ENCODE measurements around the gene SACS.

The SACS gene

GRCh38 chr13:23466144-23467002 lies 32.9 kb upstream of the SACS start:
- DNase-seq (ENCODE audit: low spot score), result peak; percentile 87
- TF ChIP-seq CTCF (IDR thresholded peaks at IDR 0.05; ENCODE audit: extremely low read depth, insufficient read depth, missing control alignments), result peak; percentile 74
- in situ Hi-C loops (cut with MboI; ENCODE audit: low pct_unique_long_range_greater_than_20kb, low sequenced_read_pairs, unreplicated experiment), result loop anchor here (10.0 kb wide), 1 partner anchor 408 kb away; no protein-coding TSS in a partner anchor

GRCh38 chr13:23463661-23464060 lies 30.2 kb upstream of the SACS start:
- in situ Hi-C loops (cut with MboI; ENCODE audit: low pct_unique_long_range_greater_than_20kb, low sequenced_read_pairs, unreplicated experiment), result loop anchor here (10.0 kb wide), 1 partner anchor 411 kb away; no protein-coding TSS in a partner anchor
- TF ChIP-seq CTCF (IDR thresholded peaks at IDR 0.05; ENCODE audit: extremely low read depth, insufficient read depth, missing control alignments), result no peak
- no peak for DNase-seq (ENCODE audit: low spot score)

GRCh38 chr13:23462815-23463559 lies 29.5 kb upstream of the SACS start:
- in situ Hi-C loops (cut with MboI; ENCODE audit: low pct_unique_long_range_greater_than_20kb, low sequenced_read_pairs, unreplicated experiment), result loop anchor here (10.0 kb wide), 1 partner anchor 412 kb away; no protein-coding TSS in a partner anchor
- no peak for TF ChIP-seq CTCF (IDR thresholded peaks at IDR 0.05; ENCODE audit: extremely low read depth, insufficient read depth, missing control alignments)
- DNase-seq (ENCODE audit: low spot score), result no peak

- no peak for TF ChIP-seq CTCF (IDR thresholded peaks at IDR 0.05; ENCODE audit: extremely low read depth, insufficient read depth, missing control alignments)
- no peak for DNase-seq (ENCODE audit: low spot score)
- in situ Hi-C loops (cut with MboI; ENCODE audit: low pct_unique_long_range_greater_than_20kb, low sequenced_read_pairs, unreplicated experiment), result loop anchor here (10.0 kb wide), 1 partner anchor 413 kb away; no protein-coding TSS in a partner anchor
Observed at GRCh38 chr13:23461544-23461943, 28.0 kb upstream of the SACS start.

GRCh38 chr13:23460921-23461320 lies 27.4 kb upstream of the SACS start:
- in situ Hi-C loops (cut with MboI; ENCODE audit: low pct_unique_long_range_greater_than_20kb, low sequenced_read_pairs, unreplicated experiment), result loop anchor here (10.0 kb wide), 1 partner anchor 414 kb away; no protein-coding TSS in a partner anchor
- TF ChIP-seq CTCF (IDR thresholded peaks at IDR 0.05; ENCODE audit: extremely low read depth, insufficient read depth, missing control alignments), result no peak
- no peak for DNase-seq (ENCODE audit: low spot score)

- in situ Hi-C loops (cut with MboI; ENCODE audit: low pct_unique_long_range_greater_than_20kb, low sequenced_read_pairs, unreplicated experiment), result loop anchor here (10.0 kb wide), 1 partner anchor 414 kb away; no protein-coding TSS in a partner anchor
- no peak for TF ChIP-seq CTCF (IDR thresholded peaks at IDR 0.05; ENCODE audit: extremely low read depth, insufficient read depth, missing control alignments)
- DNase-seq (ENCODE audit: low spot score), result peak; percentile 28
Observed at GRCh38 chr13:23460309-23460708, 26.8 kb upstream of the SACS start.

Data from GM13977 (cell line).